Fibroblast of lung (primary cell): ENCODE data around the gene PKNOX2.

Source experiments
- EZH2 ChIP-seq: IDR thresholded peaks from 2 replicates; pipeline ENCODE4 v1.5.1; 2012; ENCODE audit warnings: low read length, control low read depth, mild to moderate bottlenecking; ENCODE audit errors: missing control alignments
- TF ChIP-seq, protein P1 (sequence below), 2 donors: IDR thresholded peaks in 1 of 2; conservative IDR thresholded peaks in 1 of 2; 1 replicate in 1 of 2; 2 replicates in 1 of 2; pipeline ENCODE4 v1.5.1; 2011 to 2012; ENCODE audit warnings: low read length in 2 of 2, control low read depth in 1 of 2, inconsistent platforms in 1 of 2, low read depth in 1 of 2, mild to moderate bottlenecking in 1 of 2

DNA sequence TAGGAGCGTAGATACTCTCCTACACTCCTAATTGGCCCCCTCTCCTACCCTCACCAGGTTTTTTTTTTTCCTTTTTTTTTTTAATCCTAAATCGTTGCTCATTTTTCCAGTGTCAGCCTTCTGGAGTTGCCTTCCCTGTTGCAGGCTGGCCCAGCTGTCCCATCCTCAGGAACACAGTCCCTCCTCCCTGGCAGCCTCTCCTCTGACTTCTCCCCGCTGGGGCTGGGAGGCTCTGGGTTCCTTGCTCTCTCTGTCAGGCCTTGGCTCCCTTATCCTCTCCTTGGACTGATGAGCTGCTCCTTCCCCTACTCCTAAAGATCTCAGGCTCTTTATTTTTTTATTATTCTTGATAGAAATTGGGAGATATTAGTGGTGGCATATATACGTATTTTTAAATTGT is 62.2 kb downstream of the PKNOX2 start:
- TF ChIP-seq EZH2: no peak
- TF ChIP-seq, protein P1, sequence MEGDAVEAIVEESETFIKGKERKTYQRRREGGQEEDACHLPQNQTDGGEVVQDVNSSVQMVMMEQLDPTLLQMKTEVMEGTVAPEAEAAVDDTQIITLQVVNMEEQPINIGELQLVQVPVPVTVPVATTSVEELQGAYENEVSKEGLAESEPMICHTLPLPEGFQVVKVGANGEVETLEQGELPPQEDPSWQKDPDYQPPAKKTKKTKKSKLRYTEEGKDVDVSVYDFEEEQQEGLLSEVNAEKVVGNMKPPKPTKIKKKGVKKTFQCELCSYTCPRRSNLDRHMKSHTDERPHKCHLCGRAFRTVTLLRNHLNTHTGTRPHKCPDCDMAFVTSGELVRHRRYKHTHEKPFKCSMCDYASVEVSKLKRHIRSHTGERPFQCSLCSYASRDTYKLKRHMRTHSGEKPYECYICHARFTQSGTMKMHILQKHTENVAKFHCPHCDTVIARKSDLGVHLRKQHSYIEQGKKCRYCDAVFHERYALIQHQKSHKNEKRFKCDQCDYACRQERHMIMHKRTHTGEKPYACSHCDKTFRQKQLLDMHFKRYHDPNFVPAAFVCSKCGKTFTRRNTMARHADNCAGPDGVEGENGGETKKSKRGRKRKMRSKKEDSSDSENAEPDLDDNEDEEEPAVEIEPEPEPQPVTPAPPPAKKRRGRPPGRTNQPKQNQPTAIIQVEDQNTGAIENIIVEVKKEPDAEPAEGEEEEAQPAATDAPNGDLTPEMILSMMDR (conservative IDR thresholded peaks at IDR 0.05 in 1 of 2, IDR thresholded peaks at IDR 0.05 in 1 of 2; ENCODE audit: low read depth in 1 of 2, low read length in 2 of 2): no peak
